Keratinocyte (primary cell): ENCODE results near the gene TIPRL. TPM values are rescaled to one million over a fixed set of nuclear protein-coding genes. Genes with fewer than 3 reads are reported as not detected.

Source experiments
- DNase-seq: peaks from one replicate; pipeline ENCODE4 v3.0.0-alpha.2; 2011; ENCODE audit warnings: low read depth, missing footprints, low spot score
- FAIRE-seq: peaks from 2 replicates; lab custom pipeline; 2011; peaks lifted over from hg19 to GRCh38; lab: Jason Lieb, UNC
- H2AFZ ChIP-seq: 2 replicates; pipeline ENCODE4 v1.6.0; 2012; ENCODE audit warnings: low read length, control low read depth, inconsistent platforms; ENCODE audit not compliant: control insufficient read depth
- H3K27ac ChIP-seq: 2 replicates; pipeline ENCODE4 v1.5.1; 2011; ENCODE audit warnings: low read length; ENCODE audit not compliant: control insufficient read depth, insufficient read depth
- H3K27me3 ChIP-seq: 3 replicates; pipeline ENCODE4 v1.6.0; 2011; ENCODE audit warnings: low read length; ENCODE audit not compliant: control insufficient read depth, insufficient read depth; ENCODE audit errors: extremely low read depth
- H3K36me3 ChIP-seq, 2 experiments: 2 replicates in 1 of 2; 3 replicates in 1 of 2; pipeline ENCODE4 v1.5.1; 2011; ENCODE audit warnings: low read length in 2 of 2, mild to moderate bottlenecking in 1 of 2; ENCODE audit not compliant: control insufficient read depth in 2 of 2, insufficient read depth in 2 of 2; ENCODE audit errors: extremely low read depth in 1 of 2
- H3K4me1 ChIP-seq: 3 replicates; pipeline ENCODE4 v1.5.1; 2011; ENCODE audit warnings: low read length; ENCODE audit not compliant: control insufficient read depth, insufficient read depth; ENCODE audit errors: extremely low read depth
- H3K4me2 ChIP-seq: 3 replicates; pipeline ENCODE4 v1.6.0; 2011; ENCODE audit warnings: low read depth, low read length; ENCODE audit not compliant: control insufficient read depth, insufficient read depth; ENCODE audit errors: extremely low read depth
- H3K4me3 ChIP-seq, 3 experiments: fragments of 200-600 bp in 1 of 3; sonication (generic) in 1 of 3; 2 replicates in 2 of 3; 3 replicates in 1 of 3; pipeline ENCODE4 v1.5.1; 2011 to 2016; ENCODE audit warnings: low read length in 3 of 3, mild to moderate bottlenecking in 3 of 3, control low read depth in 2 of 3, inconsistent platforms in 1 of 3, low read depth in 1 of 3, mixed read lengths in 1 of 3, mixed run types in 1 of 3, moderate library complexity in 1 of 3; ENCODE audit not compliant: control insufficient read depth in 2 of 3, insufficient read depth in 2 of 3; ENCODE audit errors: extremely low read depth in 1 of 3
- H3K79me2 ChIP-seq: 2 replicates; pipeline ENCODE4 v1.6.0; 2012; ENCODE audit warnings: low read length; ENCODE audit not compliant: control insufficient read depth, insufficient read depth
- H3K9ac ChIP-seq: 3 replicates; pipeline ENCODE4 v1.6.0; 2011; ENCODE audit warnings: low read length; ENCODE audit not compliant: control insufficient read depth, insufficient read depth; ENCODE audit errors: extremely low read depth
- H3K9me1 ChIP-seq: 3 replicates; pipeline ENCODE4 v1.6.0; 2011; ENCODE audit warnings: low read length; ENCODE audit not compliant: control insufficient read depth, insufficient read depth; ENCODE audit errors: extremely low read depth
- H3K9me3 ChIP-seq: 2 replicates; pipeline ENCODE4 v1.5.1; 2012; ENCODE audit warnings: low read depth, low read length; ENCODE audit not compliant: control insufficient read depth
- H4K20me1 ChIP-seq: 3 replicates; pipeline ENCODE4 v1.6.0; 2011; ENCODE audit warnings: low read length; ENCODE audit not compliant: control insufficient read depth, insufficient read depth; ENCODE audit errors: extremely low read depth
- EZH2 ChIP-seq: IDR thresholded peaks from one replicate; pipeline ENCODE4 v1.6.1; 2012; ENCODE audit warnings: inconsistent platforms, mild to moderate bottlenecking, low read length, moderate library complexity
- dilution Hi-C: fragments of 300-500 bp; cut with MboI; formaldehyde crosslinking; loops from one replicate; pipeline ENCODE4 v1.7.0; 2020; ENCODE audit warnings: low sequenced_read_pairs; ENCODE audit not compliant: extremely low pct_ligation_motif_present
- polyA plus RNA-seq, 5 experiments: library from polyadenylated mRNA; depleted of rRNA in 3 of 5; stranded (reverse) in 3 of 5; stranded (forward) in 1 of 5; unstranded in 1 of 5; fragments of >200 nt; gene quantifications; 1 replicate in 1 of 5; 2 replicates in 3 of 5; 3 replicates in 1 of 5; pipeline versions ENCODE4 v1.2.1 to v1.2.3, GENCODE V29; 2011 to 2012; ENCODE audit warnings: missing spikeins in 2 of 5, low read depth in 1 of 5, low replicate concordance in 1 of 5
- TF ChIP-seq, protein P1 (sequence below), 3 experiments: IDR thresholded peaks in 1 of 3; conservative IDR thresholded peaks in 1 of 3; optimal IDR thresholded peaks in 1 of 3; 2 replicates in 2 of 3; 3 replicates in 1 of 3; pipeline versions ENCODE3 to v1.5.1; 2011; ENCODE audit warnings: low read length in 3 of 3, mild to moderate bottlenecking in 3 of 3, moderate library complexity in 2 of 3, control low read depth in 1 of 3, inconsistent platforms in 1 of 3; ENCODE audit not compliant: insufficient read depth in 2 of 3; ENCODE audit errors: extremely low read depth in 1 of 3

The TIPRL gene
- polyA plus RNA-seq, 1 donor (not counting 4 experiments of a cell fraction or from before 2014, with no cell fraction given): 62.5 TPM

DNA sequence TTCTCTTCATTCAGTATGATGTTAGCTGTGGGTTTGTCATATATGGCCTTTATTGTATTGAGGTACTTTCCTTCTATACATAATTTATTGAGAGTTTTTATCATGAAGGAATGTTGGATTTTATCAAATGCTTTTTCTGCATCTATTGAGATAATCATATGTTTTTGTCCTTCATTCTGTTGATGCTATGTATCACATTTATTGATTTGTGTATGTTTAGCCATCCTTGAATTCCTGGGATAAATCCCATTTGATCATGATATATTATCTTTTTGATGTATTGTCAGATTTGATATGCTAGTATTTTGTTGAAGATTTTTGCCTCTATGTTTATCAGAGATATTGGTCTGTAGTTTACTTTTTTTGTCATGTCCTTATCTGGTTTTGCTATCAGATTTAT is 21.1 kb upstream of the TIPRL start:
- TF ChIP-seq, protein P1, sequence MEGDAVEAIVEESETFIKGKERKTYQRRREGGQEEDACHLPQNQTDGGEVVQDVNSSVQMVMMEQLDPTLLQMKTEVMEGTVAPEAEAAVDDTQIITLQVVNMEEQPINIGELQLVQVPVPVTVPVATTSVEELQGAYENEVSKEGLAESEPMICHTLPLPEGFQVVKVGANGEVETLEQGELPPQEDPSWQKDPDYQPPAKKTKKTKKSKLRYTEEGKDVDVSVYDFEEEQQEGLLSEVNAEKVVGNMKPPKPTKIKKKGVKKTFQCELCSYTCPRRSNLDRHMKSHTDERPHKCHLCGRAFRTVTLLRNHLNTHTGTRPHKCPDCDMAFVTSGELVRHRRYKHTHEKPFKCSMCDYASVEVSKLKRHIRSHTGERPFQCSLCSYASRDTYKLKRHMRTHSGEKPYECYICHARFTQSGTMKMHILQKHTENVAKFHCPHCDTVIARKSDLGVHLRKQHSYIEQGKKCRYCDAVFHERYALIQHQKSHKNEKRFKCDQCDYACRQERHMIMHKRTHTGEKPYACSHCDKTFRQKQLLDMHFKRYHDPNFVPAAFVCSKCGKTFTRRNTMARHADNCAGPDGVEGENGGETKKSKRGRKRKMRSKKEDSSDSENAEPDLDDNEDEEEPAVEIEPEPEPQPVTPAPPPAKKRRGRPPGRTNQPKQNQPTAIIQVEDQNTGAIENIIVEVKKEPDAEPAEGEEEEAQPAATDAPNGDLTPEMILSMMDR (optimal IDR thresholded peaks at IDR 0.05 in 1 of 3, IDR thresholded peaks at IDR 0.05 in 1 of 3, conservative IDR thresholded peaks at IDR 0.05 in 1 of 3; ENCODE audit: extremely low read depth in 1 of 3, insufficient read depth in 2 of 3, low read length in 3 of 3): no peak
- TF ChIP-seq EZH2: no peak
- H3K9me1 ChIP-seq: no peaks in the 10 kb centered on the region
- H3K79me2 ChIP-seq: no peaks in the 10 kb centered on the region
- H3K4me2 ChIP-seq: no peak overlapping the region
- no peaks in the 10 kb centered on the region for H3K36me3 ChIP-seq
- no peak overlapping the region for H3K27ac ChIP-seq
- dilution Hi-C loops: no loop called here
- no peak overlapping the region for H3K9ac ChIP-seq
- no peak overlapping the region for H3K4me3 ChIP-seq
- H3K4me1 ChIP-seq: no peaks in the 10 kb centered on the region
- no peak for FAIRE-seq
- H2AFZ ChIP-seq: no peak overlapping the region
- no peak for DNase-seq
- H3K9me3 ChIP-seq: no peaks in the 10 kb centered on the region
- H4K20me1 ChIP-seq: no peaks in the 10 kb centered on the region
- H3K27me3 ChIP-seq: no peaks in the 10 kb centered on the region

DNA sequence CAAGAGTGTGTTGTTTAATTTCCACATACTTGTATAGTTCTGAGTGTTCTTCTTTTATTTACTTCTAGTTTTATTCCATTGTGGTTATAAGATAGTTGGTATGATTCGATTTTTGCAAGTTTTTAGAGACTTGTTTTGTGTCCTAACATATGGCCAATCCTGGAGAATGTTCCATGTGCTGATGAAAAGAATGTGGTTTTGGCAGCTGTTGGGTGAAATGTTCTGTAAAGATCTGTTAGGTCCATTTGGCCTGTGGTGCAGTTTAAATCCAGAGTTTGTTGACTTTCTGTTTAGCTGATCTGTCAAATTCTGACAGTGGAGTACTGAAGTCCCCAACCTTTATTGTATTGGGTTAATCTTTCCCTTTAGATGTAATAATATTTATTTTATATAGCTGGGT is 19.5 kb upstream of the TIPRL start:
- FAIRE-seq (no peak), DNase-seq (no peak)

More for the DNA sequence above, 19.5 kb upstream of the TIPRL start:
- Histone ChIP-seq H3K27ac (no peak overlapping the region), H3K4me1 (no peaks in the 10 kb centered on the region), H2AFZ (no peak overlapping the region), H3K79me2 (no peaks in the 10 kb centered on the region), H3K4me2 (no peak overlapping the region), H3K9me3 (no peaks in the 10 kb centered on the region), H3K9me1 (no peaks in the 10 kb centered on the region), H4K20me1 (no peaks in the 10 kb centered on the region), H3K36me3 (no peaks in the 10 kb centered on the region), H3K9ac (no peak overlapping the region), H3K27me3 (no peaks in the 10 kb centered on the region), H3K4me3 (no peak overlapping the region)
- no peak for TF ChIP-seq EZH2
- TF ChIP-seq, protein P1 (optimal IDR thresholded peaks at IDR 0.05 in 1 of 3, IDR thresholded peaks at IDR 0.05 in 1 of 3, conservative IDR thresholded peaks at IDR 0.05 in 1 of 3; ENCODE audit: extremely low read depth in 1 of 3, insufficient read depth in 2 of 3, low read length in 3 of 3): no peak
- dilution Hi-C loops: no loop called here
